ENCODE measurements around the gene TNF. TPM values are rescaled to one million over a fixed set of nuclear protein-coding genes. Genes with fewer than 3 reads are reported as not detected.

Gene TNF
- total and polyA plus RNA-seq, 3 donors from 2014 or later, result 0.24 to 1.1 (median 0.31) TPM

DNA sequence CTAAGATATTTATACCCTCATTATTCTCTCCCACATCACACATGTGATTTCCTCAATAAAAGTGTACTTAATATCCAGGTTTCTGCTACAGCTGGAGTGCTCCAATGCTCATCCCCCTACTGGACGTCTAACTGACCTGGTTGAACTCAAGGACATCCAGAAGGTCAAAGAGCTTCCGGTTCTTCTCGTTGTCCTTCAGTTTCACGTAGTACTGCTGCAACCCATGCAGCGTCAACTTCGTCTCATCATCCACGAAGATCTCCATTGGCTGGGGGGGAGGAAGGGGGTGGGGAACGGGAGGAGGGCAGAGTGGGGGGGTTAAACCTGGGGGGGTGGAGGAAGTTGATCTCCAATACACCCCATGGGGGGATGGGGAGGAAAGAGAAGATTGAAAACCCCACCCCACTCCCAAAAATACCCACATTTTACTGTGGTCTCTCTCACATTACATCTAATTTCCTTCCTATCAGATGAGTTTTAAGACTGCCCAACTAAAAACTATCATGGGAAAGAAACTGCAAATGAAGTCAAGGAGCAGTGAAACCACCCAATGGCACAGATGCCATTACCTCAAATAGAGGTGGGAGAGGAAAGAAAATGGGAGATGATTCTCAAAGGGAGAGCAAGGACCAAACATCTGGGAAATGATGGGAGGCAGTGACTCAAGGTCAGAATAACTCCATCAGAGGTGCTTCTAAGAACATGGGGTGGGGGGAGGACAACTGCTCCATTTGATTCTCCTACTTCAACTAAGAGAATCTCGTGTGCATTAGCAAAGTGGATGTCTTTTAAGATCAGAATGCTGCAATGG, 42.5 kb upstream of the TNF start:
- Histone ChIP-seq H3K27me3 (no peaks in the 10 kb centered on the region), H3K4me3 (no peak overlapping the region), H3K9me3 (no peaks in the 10 kb centered on the region), H3K27ac (no peak overlapping the region), H3K36me3 (ENCODE audit: low read depth, missing control alignments) (no peaks in the 10 kb centered on the region), H3K4me1 (no peaks in the 10 kb centered on the region)
- no peak for DNase-seq
- intact Hi-C loops (cut with DNase I; ENCODE audit: low total_unique reads), result no loop called here
- TF ChIP-seq POLR2A (IDR thresholded peaks at IDR 0.05), result no peak
- TF ChIP-seq, protein P1, sequence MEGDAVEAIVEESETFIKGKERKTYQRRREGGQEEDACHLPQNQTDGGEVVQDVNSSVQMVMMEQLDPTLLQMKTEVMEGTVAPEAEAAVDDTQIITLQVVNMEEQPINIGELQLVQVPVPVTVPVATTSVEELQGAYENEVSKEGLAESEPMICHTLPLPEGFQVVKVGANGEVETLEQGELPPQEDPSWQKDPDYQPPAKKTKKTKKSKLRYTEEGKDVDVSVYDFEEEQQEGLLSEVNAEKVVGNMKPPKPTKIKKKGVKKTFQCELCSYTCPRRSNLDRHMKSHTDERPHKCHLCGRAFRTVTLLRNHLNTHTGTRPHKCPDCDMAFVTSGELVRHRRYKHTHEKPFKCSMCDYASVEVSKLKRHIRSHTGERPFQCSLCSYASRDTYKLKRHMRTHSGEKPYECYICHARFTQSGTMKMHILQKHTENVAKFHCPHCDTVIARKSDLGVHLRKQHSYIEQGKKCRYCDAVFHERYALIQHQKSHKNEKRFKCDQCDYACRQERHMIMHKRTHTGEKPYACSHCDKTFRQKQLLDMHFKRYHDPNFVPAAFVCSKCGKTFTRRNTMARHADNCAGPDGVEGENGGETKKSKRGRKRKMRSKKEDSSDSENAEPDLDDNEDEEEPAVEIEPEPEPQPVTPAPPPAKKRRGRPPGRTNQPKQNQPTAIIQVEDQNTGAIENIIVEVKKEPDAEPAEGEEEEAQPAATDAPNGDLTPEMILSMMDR (IDR thresholded peaks at IDR 0.05), result no peak
- 38 to 54% methylated on average over 8 to 9 of the region's 9 CpGs for WGBS, 2 donors

DNA sequence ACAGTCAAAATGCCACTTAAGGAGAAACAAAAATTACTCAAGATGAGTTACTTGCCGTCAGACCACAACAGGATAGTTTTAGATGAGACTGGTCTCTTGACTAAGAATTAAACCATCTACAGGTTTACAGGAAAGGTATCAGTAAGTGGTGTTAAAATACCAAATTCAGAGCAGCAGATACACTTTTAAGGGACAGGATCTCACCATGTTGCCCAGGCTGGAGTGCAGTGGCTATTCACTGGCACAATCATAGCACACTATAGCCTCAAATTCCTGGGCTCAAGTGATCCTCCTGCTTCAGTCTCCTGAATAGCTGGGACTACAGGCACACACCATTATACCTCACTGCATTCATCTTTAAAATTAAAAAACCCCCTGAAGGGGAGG, 41.9 kb upstream of the TNF start:
- H3K36me3 ChIP-seq (ENCODE audit: low read depth, missing control alignments), result no peaks in the 10 kb centered on the region
- WGBS, 2 donors, result 94 to 97% methylated on average over 1 of the region's 1 CpG
- H3K4me3 ChIP-seq, result no peak overlapping the region
- intact Hi-C loops (cut with DNase I; ENCODE audit: low total_unique reads), result no loop called here
- H3K27ac ChIP-seq, result no peak overlapping the region
- H3K4me1 ChIP-seq, result no peaks in the 10 kb centered on the region
- no peak for TF ChIP-seq POLR2A (IDR thresholded peaks at IDR 0.05)
- TF ChIP-seq, protein P1 (IDR thresholded peaks at IDR 0.05), result no peak
- H3K27me3 ChIP-seq, result no peaks in the 10 kb centered on the region
- H3K9me3 ChIP-seq, result no peaks in the 10 kb centered on the region
- no peak for DNase-seq

DNA sequence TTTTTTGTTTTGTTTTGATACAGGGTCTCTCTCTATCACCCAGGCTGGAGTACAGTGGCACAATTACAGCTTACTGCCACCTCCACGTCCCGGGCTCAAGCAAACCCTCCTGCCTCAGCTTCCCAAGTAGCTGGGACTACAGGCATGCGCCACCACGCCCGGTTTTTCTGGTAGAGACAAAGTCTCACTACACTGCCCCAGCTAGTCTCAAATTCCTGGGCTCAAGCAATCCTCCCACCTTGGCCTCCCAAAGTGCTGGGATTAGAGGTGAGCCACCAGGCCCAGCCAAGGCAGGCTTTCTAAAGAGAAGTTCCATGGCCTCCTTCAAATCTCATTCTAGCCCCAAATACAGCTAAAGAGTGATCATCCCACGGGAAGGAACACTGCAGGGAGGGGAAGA, 41.4 kb upstream of the TNF start:
- intact Hi-C loops (cut with DNase I; ENCODE audit: low total_unique reads), result no loop called here
- WGBS, 2 donors, result 78 to 90% methylated on average over 6 of the region's 6 CpGs
- no peaks in the 10 kb centered on the region for H3K9me3 ChIP-seq
- H3K4me3 ChIP-seq, result no peak overlapping the region
- peaks cover under 1% of the 10 kb centered on the region for H3K4me1 ChIP-seq
- no peak for DNase-seq
- H3K27ac ChIP-seq, result no peak overlapping the region
- H3K36me3 ChIP-seq (ENCODE audit: low read depth, missing control alignments), result no peaks in the 10 kb centered on the region
- no peak for TF ChIP-seq POLR2A (IDR thresholded peaks at IDR 0.05)
- TF ChIP-seq, protein P1 (IDR thresholded peaks at IDR 0.05), result no peak
- H3K27me3 ChIP-seq, result no peaks in the 10 kb centered on the region

DNA sequence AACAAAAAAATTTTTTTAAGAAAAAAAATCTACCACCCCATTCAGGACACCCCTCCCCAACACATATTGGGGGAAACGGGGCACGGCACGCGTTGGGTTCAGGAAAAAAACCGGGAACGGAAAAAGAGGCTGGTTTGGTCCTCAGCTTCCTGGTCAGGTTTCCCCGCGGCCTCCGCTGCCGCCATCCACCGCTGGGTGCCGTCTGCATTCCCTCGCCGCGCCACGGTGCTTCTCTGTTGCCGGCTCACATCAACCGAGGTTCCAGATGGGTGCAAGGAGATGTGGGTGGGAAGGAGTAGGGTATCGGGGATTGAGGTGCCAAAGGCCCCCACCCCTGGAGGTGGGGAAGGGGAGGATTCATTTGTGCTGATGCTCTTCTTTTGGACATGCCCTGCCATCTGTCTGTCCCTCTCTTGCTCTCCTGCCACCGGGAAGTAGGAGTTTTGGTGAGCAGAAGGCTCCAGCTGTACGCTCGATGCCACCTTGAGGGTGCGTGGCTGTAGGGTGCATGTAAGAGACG, 40.8 kb upstream of the TNF start:
- Histone ChIP-seq H3K27ac (no peak overlapping the region), H3K27me3 (no peaks in the 10 kb centered on the region), H3K4me3 (no peak overlapping the region), H3K36me3 (ENCODE audit: low read depth, missing control alignments) (no peaks in the 10 kb centered on the region), H3K4me1 (peaks cover 6% of the 10 kb centered on the region), H3K9me3 (no peaks in the 10 kb centered on the region)
- intact Hi-C loops (cut with DNase I; ENCODE audit: low total_unique reads), result no loop called here
- TF ChIP-seq, protein P1 (IDR thresholded peaks at IDR 0.05), result no peak
- TF ChIP-seq POLR2A (IDR thresholded peaks at IDR 0.05), result no peak
- DNase-seq, result no peak
- 88 to 91% methylated on average over 24 of the region's 24 CpGs for WGBS, 2 donors

All from testis (tissue), 3 donors.